GM21619 (cell line): ENCODE measurements around the gene FBLN7.
"Not testable (repeated sequence)": the region's sequence is repeated elsewhere in the genome, so short reads cannot be mapped to it uniquely, and the experiment has no call there.

Experiments
- ATAC-seq: cut with Tn5 transposase; IDR thresholded peaks from one replicate; pipeline ENCODE4 v1.9.1; 2021; ENCODE audit not compliant: unreplicated experiment

FBLN7 gene

DNA sequence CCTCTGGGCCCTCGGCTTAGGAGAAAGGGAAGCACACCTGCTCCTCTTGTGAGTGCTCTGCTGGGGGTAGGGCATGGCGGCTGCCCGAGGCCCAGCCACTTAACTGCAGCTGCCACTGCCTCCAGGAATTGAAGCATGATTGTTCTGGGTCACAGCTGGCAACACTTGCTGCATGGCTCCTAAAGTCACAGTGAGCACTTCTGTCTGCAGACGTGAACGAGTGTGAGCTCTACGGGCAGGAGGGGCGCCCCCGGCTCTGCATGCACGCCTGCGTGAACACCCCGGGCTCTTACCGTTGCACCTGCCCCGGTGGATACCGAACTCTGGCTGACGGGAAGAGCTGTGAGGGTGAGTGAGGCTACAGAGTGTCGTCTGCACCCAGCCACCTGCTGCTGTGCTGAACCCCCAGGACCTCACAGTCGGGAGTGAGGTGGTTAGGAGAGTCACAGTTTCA lies 44.4 kb downstream of the FBLN7 start:
- no peak for ATAC-seq

DNA sequence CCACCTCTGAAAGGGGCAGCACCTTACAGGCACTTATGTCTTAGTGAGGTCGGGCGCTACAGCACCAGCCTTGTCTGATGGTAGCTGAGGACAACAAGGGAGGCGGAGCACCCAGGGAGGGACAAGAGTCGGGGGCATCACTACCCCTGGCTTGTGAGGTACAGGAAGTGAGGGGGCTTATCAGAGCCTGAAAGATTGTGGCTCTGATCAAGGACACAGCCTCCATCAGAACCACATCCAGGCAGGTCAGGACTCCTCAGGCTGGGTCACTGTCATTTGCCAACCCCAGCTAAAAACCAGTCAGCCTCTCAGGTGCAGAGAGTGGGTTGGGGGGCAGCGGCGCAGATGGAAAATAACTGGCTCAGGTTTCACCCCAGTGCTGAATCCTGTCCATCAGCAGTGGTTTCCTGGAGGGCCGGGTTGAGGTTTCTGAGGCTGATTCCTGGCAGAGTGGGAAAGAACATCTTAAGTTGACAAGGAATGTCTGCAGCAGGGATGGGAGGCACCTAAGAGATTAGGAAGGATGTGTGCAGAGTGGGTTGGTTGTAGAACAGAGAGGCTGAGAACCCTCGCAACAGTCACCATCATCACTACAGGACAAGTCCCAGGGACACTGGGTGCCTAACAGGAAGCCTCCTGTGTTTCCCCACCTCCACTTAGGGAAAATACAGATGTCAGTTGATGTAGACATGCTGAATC lies 45.3 kb downstream of the FBLN7 start:
- no peak for ATAC-seq

DNA sequence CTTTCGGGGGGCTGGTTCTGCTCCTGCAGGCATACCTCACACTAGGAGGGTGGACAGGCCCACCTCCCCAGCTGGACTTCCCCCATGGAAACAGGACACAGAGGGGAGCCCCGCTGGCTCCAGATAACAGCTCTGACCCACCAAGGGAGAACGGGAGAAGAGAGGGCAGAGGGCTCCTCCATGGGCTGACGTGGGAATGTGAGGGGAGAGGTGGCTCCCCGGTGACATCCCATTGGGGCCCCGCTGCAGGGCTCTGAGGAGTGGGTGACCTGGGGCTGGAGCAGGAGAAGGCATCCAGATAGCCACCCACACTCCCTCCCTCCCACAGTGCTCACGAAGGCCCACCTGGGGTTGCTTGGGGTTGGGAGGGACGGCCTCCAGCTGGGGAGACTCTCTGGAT lies 45.9 kb downstream of the FBLN7 start:
- ATAC-seq: no peak

DNA sequence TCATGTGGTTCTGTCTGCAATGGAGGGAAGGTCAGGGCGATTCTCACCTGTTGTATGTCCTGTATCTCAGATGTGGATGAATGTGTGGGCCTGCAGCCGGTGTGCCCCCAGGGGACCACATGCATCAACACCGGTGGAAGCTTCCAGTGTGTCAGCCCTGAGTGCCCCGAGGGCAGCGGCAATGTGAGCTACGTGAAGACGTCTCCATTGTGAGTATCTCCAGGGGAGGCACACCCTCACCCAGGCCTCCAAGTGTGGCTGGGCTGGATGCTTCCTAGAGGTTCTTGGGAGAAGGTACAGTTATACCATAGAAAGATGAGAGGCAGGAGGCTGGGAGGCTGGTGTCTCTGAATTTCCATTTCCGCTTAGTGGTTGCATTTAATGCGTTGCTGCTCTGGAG lies 46.9 kb downstream of the FBLN7 start:
- ATAC-seq: no peak

DNA sequence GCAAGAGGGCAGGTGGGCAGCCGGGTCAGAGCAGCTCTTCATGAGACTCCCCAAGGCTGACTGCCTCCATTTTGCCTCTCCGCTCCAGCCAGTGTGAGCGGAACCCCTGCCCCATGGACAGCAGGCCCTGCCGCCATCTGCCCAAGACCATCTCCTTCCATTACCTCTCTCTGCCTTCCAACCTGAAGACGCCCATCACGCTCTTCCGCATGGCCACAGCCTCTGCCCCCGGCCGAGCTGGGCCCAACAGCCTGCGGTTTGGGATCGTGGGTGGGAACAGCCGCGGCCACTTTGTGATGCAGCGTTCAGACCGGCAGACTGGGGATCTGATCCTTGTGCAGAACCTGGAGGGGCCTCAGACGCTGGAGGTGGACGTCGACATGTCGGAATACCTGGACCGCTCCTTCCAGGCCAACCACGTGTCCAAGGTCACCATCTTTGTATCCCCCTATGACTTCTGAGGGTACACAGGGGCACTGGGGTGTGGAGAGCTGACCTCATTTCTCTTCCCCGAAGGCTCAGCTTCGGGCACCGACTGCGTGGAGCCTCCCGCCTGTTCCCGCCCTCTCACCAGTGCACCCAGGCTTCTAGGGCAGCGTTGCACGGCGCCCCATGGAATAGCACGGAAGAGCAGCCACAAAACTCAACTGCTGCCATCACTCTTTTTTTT lies 49.0 kb downstream of the FBLN7 start:
- no peak for ATAC-seq

DNA sequence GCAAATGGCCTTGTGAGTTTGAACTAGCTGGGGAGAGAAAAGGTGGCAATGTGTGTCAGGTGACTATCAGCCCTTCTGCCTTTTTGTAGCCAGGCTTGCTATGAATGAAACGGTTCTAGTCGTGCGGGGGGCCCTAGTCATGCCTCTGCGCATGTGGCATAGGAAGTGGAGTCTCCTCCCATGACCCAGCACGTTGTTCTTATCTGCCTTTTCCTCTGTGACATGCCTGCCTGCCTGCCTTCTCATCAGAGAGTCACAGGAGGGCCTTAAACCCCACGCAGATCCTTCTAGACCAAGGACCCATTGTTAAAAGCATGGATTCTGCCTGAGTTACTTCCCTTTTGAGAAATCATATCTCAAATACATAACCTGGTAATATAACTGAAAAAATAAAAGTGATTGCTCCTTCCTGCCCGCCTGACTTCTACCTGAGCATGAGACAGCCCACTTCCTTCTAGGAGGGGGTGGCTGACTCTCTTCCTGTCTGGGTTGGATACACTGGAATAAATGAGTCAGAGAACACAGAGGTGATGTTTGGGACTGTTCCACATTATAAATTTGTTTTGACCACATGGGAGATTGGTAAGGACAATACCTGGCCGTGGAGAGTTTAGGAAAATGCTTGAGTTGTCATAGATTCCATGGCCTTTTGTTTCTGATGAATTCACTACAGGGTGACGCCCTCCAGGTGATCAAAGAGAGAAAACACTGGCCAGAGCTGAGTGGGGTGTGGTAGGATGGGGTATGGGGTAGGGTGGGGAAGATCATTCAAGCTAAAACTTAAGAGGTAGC lies 49.8 kb downstream of the FBLN7 start:
- peak; percentile 44 for ATAC-seq

DNA sequence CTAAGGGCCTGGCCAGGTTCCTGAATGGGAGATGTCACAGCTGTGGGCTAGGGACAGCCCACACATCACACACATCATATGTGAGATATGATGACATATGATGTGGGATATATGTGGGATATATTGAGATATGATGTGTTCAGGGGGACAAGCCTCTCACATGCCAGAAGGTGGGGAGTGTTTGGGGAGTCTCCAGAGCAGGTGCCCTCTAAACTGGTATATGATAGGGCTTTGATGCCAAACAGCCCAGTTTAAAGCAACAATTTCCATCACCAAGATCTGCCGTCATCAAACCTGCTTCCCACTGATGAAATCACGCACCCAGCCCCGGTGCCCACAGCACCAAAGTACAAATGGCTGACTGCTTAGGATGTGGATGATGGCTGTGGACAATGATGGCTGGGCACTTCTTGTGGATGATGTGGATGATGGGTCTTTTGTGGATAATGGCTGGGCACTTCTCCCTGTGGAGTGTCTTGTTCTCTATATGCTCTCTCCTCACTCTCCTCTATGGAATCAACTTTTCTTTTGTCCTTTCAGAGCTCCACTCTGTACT lies 50.9 kb downstream of the FBLN7 start:
- ATAC-seq: no peak

DNA sequence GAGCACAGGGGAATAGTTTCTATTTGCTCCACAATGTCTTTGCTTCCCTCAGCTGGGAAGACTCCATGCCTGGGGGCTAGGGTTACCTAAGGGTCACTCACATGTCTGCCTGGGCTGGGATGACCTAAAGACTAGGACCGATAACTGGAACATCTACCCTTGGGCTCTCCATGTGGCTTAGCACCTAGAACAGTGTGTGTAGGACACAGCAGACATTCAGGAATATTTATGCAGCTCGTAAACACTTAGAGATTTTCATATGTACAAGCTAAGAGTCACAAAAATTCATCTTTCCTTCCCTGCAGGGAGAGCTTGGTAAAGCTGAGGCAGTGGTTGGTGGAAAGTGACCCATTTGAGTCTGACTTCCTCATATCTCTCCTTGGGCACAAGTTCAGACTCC lies 55.8 kb downstream of the FBLN7 start:
- ATAC-seq: no peak

DNA sequence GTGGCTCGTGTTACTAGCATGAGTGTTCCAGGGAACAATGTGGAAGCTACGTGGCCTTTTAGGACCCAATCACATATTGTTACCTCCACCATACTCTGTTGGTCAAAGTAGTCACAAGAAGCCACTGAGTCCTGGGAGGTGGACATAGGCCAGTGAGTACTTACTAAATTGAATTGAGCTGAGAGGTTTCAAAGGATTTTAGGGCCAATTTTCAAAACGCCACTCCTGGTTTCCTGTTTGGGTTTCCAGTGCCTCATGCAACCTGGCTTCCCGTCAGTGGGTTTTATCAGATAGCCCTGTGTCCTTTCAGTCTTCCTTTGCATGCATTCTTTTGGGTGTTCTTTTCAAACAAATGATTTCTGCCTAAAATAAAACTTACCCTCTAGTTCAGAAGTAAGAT lies 56.3 kb downstream of the FBLN7 start:
- no peak for ATAC-seq

DNA sequence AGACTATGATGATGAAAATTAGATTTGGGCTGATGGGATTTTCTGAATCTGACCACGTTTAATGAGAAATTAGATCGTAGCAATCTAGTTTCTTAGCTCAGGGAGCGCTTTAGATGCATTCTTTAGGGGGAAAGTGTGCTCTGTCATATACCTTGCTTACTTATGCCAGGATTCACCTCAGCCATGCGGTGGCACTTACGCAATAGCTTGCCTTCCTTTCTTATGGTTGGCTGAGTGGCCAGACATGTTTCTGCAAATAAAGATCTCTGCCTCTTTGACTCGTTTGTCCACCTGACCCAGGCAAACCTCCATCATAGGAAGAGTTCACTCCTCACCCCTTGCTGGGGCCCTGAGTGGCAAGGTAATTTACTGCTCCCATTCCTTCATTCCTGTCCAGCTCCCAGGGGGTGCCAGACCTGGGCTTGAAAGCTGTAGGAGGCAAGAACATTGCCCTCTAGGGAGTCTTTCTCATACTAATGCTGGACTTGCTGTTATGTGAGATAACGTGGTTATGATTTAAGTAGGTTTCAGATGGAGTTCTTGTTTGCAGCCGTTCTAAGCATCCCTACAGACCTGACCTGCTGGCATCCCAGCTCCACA lies 57.1 kb downstream of the FBLN7 start:
- no peak for ATAC-seq

DNA sequence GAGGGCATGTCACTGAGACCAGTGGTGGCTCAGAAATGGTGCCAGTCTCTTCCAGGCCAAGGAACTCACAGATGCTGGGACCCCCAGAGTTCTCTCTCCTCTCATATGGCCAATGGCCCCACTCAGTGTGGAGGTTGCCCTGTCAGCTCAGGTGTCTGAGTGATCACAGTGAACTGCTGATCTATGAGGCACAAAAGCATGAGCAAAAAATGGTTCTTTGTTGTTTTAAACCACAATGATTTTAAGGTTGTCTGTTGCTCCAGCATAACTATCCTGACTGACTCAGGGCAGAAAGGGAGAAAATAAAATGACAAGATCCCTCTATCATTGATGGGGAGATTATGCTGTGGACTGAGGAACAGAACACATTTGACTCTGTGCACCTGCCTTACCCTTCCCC lies 57.8 kb downstream of the FBLN7 start:
- no peak for ATAC-seq

DNA sequence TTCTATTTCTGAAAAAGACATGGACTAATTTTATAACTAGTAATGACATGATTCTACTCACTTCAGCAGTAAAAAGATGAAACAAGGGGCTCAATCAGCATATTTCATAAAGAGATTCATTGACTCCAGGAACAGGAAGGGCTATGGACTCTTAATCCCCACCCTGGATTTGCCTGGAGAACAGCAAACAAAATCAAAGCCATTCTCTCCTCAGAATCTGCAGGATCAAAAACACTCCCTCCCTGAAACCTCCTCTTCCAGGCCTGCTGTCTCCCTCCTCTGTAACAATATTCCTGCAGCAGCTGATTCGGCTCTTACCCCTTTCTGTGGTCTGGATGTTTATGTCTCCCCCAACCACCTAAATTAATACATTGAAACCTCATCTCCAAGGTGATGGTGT lies 59.7 kb downstream of the FBLN7 start:
- no peak for ATAC-seq

DNA sequence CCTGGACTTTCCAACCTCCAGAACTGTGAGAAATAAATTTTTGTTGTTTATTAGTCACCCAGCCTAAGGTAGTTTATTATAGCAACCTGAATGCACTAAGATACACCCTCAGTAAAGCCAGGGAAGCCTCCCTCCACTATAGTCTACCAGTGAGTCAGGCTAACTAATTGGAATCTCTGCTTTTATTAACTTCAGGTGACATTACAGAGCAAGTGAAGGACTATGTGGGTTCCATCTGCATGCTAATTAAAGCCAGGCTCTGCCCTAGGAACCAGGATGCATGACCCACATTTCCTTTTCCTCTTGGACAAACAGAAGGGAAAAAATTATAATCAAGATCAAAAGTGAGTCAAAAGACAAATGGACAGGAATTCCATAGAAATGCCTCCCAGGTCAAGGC lies 60.6 kb downstream of the FBLN7 start:
- no peak for ATAC-seq

DNA sequence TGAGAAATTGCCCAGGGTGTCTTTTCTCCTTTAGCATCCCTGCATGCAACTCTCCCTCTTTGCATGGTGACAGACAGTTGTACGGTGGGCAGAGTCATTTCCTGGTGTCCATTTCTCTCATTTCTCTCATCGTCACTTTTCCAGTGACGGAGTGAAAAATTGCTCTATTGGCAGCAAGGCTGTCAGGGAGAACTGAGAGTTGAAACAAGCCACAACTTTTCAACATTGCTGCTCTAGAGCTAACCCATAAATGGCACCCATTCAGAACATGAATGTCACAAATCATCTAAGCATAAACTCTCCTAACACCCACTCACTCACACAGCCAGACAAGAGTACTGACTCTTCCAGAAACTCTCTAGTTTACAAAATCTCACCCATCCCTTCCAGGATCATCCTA lies 61.0 kb downstream of the FBLN7 start:
- ATAC-seq: no peak

DNA sequence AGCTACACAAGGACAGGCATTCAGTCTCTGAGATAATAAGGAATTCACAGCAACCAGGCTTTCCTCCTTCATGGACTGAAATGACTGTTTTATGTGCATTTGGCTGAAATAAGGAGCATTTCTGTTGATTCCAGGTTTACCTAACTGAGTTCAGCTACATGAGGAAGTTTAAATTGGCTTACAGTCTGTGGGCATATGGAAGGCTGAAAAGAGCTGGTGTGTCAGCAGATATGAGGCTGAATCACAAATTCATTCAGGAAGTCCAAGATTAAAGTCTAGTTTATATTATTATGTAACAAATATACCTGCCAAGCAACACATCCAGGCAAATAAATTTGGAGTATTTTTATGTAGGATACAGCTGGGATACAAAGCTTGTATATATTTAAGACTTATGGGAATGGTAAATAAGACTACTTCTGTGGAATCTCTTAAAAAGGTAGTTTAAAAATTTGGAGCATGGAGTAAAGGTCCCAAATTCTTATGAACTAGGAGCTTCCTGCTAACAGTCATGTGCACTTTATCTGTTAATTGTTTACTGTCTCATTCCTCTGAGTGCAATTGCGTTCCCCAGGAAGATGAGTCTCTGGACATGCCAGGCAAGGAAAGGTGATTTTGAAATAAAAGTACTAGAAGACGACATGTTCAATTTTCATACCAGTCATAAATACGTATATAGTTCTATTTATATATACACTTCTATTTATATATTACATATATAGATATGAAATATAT lies 63.7 kb downstream of the FBLN7 start:
- no peak for ATAC-seq

DNA sequence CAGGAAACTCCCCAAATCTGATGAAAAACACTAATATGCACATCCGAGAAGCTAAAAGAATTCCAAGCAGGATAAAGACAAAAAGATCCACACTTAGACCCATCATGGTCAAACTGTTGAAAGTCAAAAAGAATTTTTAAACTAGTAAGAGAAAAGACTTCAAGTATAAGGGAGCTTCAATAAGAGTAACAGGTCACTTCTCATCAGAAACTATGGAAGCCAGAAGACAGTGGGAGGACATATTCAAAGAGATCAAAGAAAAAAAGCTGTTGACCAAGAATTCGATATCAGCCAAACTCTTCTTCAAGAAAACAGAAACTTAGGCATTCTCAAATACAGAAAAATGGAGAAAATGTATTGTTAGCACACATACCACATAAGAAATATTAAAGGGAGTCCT lies 66.2 kb downstream of the FBLN7 start:
- ATAC-seq: no peak

DNA sequence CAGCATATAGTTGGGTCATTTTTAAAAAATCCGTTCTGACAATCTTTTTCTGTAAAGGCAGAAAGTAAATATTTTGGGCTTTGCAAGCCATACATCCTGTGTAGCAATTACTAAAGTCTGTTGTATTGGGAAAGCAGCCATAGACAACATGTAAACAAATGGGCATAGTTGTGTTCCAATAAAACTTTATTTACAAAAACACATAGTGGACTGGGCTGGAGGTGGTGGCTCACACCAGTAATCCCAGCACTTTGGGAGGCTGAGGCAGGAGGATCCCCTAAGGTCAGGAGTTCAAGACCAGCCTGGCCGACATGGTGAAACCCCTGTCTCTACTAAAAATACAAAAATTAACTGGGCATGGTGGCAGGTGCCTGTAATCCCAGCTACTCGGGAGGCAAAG lies 69.7 kb downstream of the FBLN7 start:
- ATAC-seq: not testable (repeated sequence)

DNA sequence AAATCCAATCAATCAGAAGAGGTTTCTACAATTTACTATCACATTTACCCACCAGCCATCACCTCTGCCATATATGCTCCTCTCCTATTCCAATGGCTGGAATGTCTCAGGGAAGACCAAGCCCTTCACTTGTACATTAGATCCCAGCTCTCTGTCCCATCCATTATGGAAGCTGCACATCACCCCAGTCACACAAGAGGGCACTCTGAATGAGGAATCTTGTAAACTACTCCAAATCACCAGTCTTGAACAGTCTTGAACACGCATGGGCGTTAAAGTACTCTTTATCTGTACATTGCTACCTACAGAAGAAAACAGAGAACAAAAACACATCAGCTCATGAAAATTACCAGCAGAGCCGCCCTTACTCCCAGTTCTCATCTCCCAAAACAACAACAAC lies 78.0 kb downstream of the FBLN7 start:
- ATAC-seq: no peak

DNA sequence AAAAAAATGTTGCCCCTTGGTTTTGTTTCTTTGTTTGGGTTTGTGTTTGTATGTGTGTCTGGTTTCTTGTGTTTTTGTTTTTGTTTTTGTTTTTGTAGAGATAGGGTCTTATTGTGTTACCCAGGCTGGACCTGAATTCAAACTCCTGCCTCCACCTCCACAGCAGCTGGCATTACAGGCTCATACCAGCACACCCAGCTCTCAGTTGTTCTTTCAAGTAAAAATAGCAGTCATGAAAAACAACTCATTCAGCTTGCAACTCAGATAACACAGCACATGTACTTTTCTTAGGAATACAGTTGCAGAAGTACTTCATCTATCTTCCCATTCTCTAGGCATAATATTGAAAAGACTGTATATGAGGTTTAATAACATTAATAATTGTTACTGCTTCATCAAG lies 79.7 kb downstream of the FBLN7 start:
- no peak for ATAC-seq

DNA sequence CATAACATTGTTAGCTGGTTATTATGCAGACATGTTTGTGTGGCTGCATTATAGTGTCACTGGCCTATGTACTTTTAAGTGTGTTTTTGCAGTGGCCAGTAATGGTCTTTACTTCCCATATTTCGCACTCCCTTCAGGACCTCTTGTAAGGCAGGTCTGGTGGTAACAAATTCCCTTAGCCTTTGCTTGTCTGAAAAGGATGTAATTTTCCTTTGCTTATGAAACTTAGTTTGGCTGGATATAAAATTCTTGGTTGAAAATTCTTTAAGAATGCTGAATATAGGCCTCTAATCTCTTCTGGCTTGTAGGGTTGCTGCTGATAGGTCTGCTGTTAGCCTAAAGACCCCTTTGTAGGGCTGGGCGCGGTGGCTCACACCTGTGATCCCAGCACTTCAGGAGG lies 82.0 kb downstream of the FBLN7 start:
- no peak for ATAC-seq

DNA sequence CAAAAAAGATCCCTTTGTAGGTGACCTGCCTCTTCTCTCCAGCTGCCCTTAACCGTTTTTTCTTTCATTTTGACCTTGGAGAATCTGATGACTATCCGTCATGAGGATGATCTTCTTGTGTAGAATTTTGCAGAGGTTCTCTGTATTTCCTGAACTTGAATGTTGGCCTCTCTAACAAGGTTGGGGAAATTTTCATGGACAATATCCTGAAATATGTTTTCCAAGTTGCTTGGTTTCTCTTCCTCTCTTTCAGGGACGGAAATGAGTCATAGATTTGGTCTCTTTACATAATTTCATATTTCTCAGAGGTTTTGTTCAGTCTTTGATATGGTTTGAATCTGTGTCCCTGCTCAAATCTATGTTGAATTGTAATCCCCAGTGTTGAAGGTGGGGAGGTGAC lies 82.6 kb downstream of the FBLN7 start:
- no peak for ATAC-seq
